ENCODE measurements around the gene ZDHHC14. TPM values are rescaled to one million over a fixed set of nuclear protein-coding genes. Genes with fewer than 3 reads are reported as not detected.

Gene ZDHHC14
- total and polyA plus RNA-seq, 8 donors = 8.2 to 33.2 (median 25.8) TPM

GRCh38 chr6:157657754-157658153 lies 276.8 kb downstream of the ZDHHC14 start:
- no peak overlapping the region for H3K4me3 ChIP-seq
- no peak overlapping the region for H3K27ac ChIP-seq
- ATAC-seq = no peak
- no peak for DNase-seq
- no peaks in the 10 kb centered on the region for H3K9me3 ChIP-seq
- H3K36me3 ChIP-seq = peaks cover 0 to 6% of the 10 kb centered on the region in 2 donors
- intact Hi-C loops (cut with DNase I) = no loop called here
- H3K27me3 ChIP-seq = peaks cover 0 to 11% of the 10 kb centered on the region in 2 donors
- H3K4me1 ChIP-seq = no peaks in the 10 kb centered on the region
- no peak for TF ChIP-seq CTCF (IDR thresholded peaks at IDR 0.05)

- peaks cover 0 to 11% of the 10 kb centered on the region in 2 donors for H3K27me3 ChIP-seq
- peaks cover 0 to 6% of the 10 kb centered on the region in 2 donors for H3K36me3 ChIP-seq
- H3K9me3 ChIP-seq = no peaks in the 10 kb centered on the region
- DNase-seq = no peak
- ATAC-seq = no peak
- no peaks in the 10 kb centered on the region for H3K4me1 ChIP-seq
- no peak overlapping the region for H3K4me3 ChIP-seq
- H3K27ac ChIP-seq = no peak overlapping the region
- intact Hi-C loops (cut with DNase I) = no loop called here
- TF ChIP-seq CTCF (IDR thresholded peaks at IDR 0.05) = no peak
Measured at GRCh38 chr6:157658301-157658700, 277.3 kb downstream of the ZDHHC14 start.

DNA sequence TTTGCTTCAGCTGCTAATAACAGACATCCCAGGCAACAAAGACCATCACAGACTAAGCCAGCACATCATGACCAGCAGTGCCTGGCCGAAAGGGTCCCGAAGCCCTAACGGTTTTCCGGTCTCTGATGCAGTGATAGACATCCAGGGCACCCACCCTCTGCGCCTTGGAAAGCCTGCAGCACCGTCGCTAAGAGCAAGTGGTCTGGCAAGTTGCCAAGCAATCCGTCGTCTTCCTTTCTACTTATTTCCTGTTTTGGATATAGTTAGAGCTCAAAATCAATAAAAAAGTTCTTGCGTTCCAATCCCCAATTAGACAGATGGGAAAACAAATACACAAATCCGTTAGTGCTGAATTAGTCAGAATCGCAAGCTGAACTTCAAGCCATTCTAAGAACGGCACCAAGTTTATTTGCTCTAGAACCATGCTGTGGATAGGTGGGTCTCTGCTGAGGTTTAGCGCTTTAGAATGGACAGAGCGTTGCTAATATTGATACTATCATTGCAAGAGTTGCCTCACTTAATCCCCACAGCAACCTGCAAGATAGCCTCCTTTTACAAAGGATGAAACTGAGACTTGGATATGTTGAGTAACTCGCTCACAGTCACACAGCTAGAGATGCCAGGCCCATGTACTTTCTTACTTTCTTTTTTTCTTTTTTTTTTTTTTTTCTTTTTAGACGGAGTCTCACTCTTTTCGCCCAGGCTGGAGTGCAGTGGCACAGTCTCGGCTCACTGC lies 278.7 kb downstream of the ZDHHC14 start:
- intact Hi-C loops (cut with DNase I) = no loop called here
- Histone ChIP-seq H3K4me1 (no peaks in the 10 kb centered on the region), H3K4me3 (no peak overlapping the region), H3K27me3 (peaks cover 0 to 12% of the 10 kb centered on the region in 2 donors), H3K27ac (no peak overlapping the region), H3K36me3 (no peaks in the 10 kb centered on the region), H3K9me3 (no peaks in the 10 kb centered on the region)
- ATAC-seq (no peak), DNase-seq (no peak)
- no peak for TF ChIP-seq CTCF (IDR thresholded peaks at IDR 0.05)

- intact Hi-C loops (cut with DNase I) = no loop called here
- ATAC-seq = no peak
Measured at GRCh38 chr6:157660414-157660813, 279.4 kb downstream of the ZDHHC14 start.

More at GRCh38 chr6:157660414-157660813, 279.4 kb downstream of the ZDHHC14 start:
- no peak for TF ChIP-seq CTCF (IDR thresholded peaks at IDR 0.05)
- H3K4me1 ChIP-seq = no peaks in the 10 kb centered on the region
- no peak overlapping the region for H3K27ac ChIP-seq
- H3K36me3 ChIP-seq = no peaks in the 10 kb centered on the region
- H3K9me3 ChIP-seq = no peaks in the 10 kb centered on the region
- H3K27me3 ChIP-seq = peaks cover 0 to 14% of the 10 kb centered on the region in 2 donors
- no peak overlapping the region for H3K4me3 ChIP-seq
- no peak for DNase-seq

Measured in left lung (tissue), 10 donors.